SW 1271 (cell line): Measurements from ENCODE around the gene PRPF6.

Source experiments
- DNase-seq, 2 experiments: peaks; one replicate each; lab custom pipeline; 2025; lab: John Stamatoyannopoulos, UW

Gene PRPF6

GRCh38 chr20:63945921-63946920 lies 34.7 kb upstream of the PRPF6 start:
- no peak for DNase-seq

GRCh38 chr20:63946986-63947637 lies 33.8 kb upstream of the PRPF6 start:
- no peak for DNase-seq

GRCh38 chr20:63947638-63948456 lies 33.1 kb upstream of the PRPF6 start:
- no peak for DNase-seq

- no peak for DNase-seq
These were observed 30.1 kb upstream of the PRPF6 start for GRCh38 chr20:63950701-63951397.

- no peak for DNase-seq
These were observed 29.3 kb upstream of the PRPF6 start for GRCh38 chr20:63951398-63952209.

GRCh38 chr20:63952210-63952535 lies 28.8 kb upstream of the PRPF6 start:
- no peak for DNase-seq

GRCh38 chr20:63952769-63953168 lies 28.2 kb upstream of the PRPF6 start:
- DNase-seq, result no peak

- DNase-seq, result no peak
These were observed 27.0 kb upstream of the PRPF6 start for GRCh38 chr20:63953764-63954429.

- DNase-seq, result peak in 1 of 2 experiments; percentile 50
These were observed 25.6 kb upstream of the PRPF6 start for GRCh38 chr20:63955281-63955826.

- DNase-seq, result peak; percentile 75 to 86
These were observed 24.9 kb upstream of the PRPF6 start, which contains the start of gene UCKL1 for GRCh38 chr20:63955827-63956663. UCKL1 (minus strand) TSS chr20:63956416; CDS start chr20:63956372, 44 bp downstream.

GRCh38 chr20:63956664-63957003 lies 24.3 kb upstream of the PRPF6 start:
- DNase-seq, result no peak

GRCh38 chr20:63957004-63957689 lies 23.8 kb upstream of the PRPF6 start:
- DNase-seq, result peak; percentile 76 to 79

- no peak for DNase-seq
These were observed 23.1 kb upstream of the PRPF6 start for GRCh38 chr20:63957690-63958441.

- DNase-seq, result no peak
These were observed 22.5 kb upstream of the PRPF6 start for GRCh38 chr20:63958471-63958870.

GRCh38 chr20:63958964-63959698 lies 21.8 kb upstream of the PRPF6 start:
- DNase-seq, result no peak

GRCh38 chr20:63959699-63960075 lies 21.2 kb upstream of the PRPF6 start:
- no peak for DNase-seq
